Measurements from ENCODE around the gene PCNX1.
"Not testable (repeated sequence)": the region's sequence is repeated elsewhere in the genome, so short reads cannot be mapped to it uniquely, and the experiment has no call there.

The PCNX1 gene

GRCh38 chr14:70907176-70907995 is at the start of gene PCNX1:
Gene PCNX1 (plus strand): TSS chr14:70907459. CDS start chr14:70907851, 392 bp downstream.
- H3K4me1 ChIP-seq (ENCODE audit: control insufficient read depth, low read length): peaks cover 22% of the 10 kb centered on the region
- peaks cover 45% of the 10 kb centered on the region for H3K79me2 ChIP-seq (ENCODE audit: control insufficient read depth, low read length)
- peak within 1 kb of the TSS; percentile 44 for H3K27ac ChIP-seq (ENCODE audit: low read depth, low read length)

GRCh38 chr14:70857496-70857890 is 49.8 kb upstream of the PCNX1 start:
- Histone ChIP-seq H4K20me1 (ENCODE audit: control insufficient read depth, insufficient read depth, low read depth, low read length) (no peaks in the 10 kb centered on the region), H3K4me2 (ENCODE audit: low read length) (no peak overlapping the region), H3K4me1 (ENCODE audit: control insufficient read depth, low read length) (no peaks in the 10 kb centered on the region), H3F3A (ENCODE audit: control insufficient read depth, insufficient read depth) (no peaks in the 10 kb centered on the region), H3K27me3 (ENCODE audit: control insufficient read depth, low read length) (no peaks in the 10 kb centered on the region; the same call in 1 of the 2 replicates), H3K27ac (ENCODE audit: low read depth, low read length) (no peak overlapping the region), H3K9me2 (replicated peaks; ENCODE audit: control insufficient read depth, low read length) (no peaks in the 10 kb centered on the region), H3K9me3 (ENCODE audit: control insufficient read depth, insufficient read depth, low read length) (no peaks in the 10 kb centered on the region), H3K4me3 (ENCODE audit: low read length) (no peak overlapping the region), H3K36me3 (ENCODE audit: control insufficient read depth, low read length) (no peaks in the 10 kb centered on the region), H3K79me2 (ENCODE audit: control insufficient read depth, low read length) (no peaks in the 10 kb centered on the region)
- no peak for TF ChIP-seq EZH2phosphoT487 (IDR thresholded peaks at IDR 0.05; ENCODE audit: borderline replicate concordance, low read length)
- no peak for TF ChIP-seq CTCF (IDR thresholded peaks at IDR 0.05; ENCODE audit: low read depth, low read length, poor library complexity, severe bottlenecking)

More at GRCh38 chr14:70907176-70907995, at the start of gene PCNX1:
- TF ChIP-seq EZH2phosphoT487 (IDR thresholded peaks at IDR 0.05; ENCODE audit: borderline replicate concordance, low read length) (no peak), CTCF (IDR thresholded peaks at IDR 0.05; ENCODE audit: low read depth, low read length, poor library complexity, severe bottlenecking) (peak; percentile 82)
- H3K27me3 ChIP-seq (ENCODE audit: control insufficient read depth, low read length): no peaks in the 10 kb centered on the region
- H3K9me2 ChIP-seq (replicated peaks; ENCODE audit: control insufficient read depth, low read length): no peaks in the 10 kb centered on the region
- peak within 1 kb of the TSS; percentile 96 for H3K4me2 ChIP-seq (ENCODE audit: low read length)
- H3K4me3 ChIP-seq (ENCODE audit: low read length): peak within 1 kb of the TSS; percentile 92
- H3K9me3 ChIP-seq (ENCODE audit: control insufficient read depth, insufficient read depth, low read length): no peaks in the 10 kb centered on the region
- peaks cover 5% of the 10 kb centered on the region for H3F3A ChIP-seq (ENCODE audit: control insufficient read depth, insufficient read depth)
- H3K36me3 ChIP-seq (ENCODE audit: control insufficient read depth, low read length): peaks cover 4% of the 10 kb centered on the region; the same call in 1 of the 2 replicates
- peaks cover 12% of the 10 kb centered on the region; the same call in 1 of the 2 replicates for H4K20me1 ChIP-seq (ENCODE audit: control insufficient read depth, insufficient read depth, low read depth, low read length)

GRCh38 chr14:70858641-70859040 is 48.6 kb upstream of the PCNX1 start:
- no peak overlapping the region for H3K4me3 ChIP-seq (ENCODE audit: low read length)
- H3K4me2 ChIP-seq (ENCODE audit: low read length): no peak overlapping the region
- H3K27ac ChIP-seq (ENCODE audit: low read depth, low read length): no peak overlapping the region
- TF ChIP-seq CTCF (IDR thresholded peaks at IDR 0.05; ENCODE audit: low read depth, low read length, poor library complexity, severe bottlenecking) (no peak), EZH2phosphoT487 (IDR thresholded peaks at IDR 0.05; ENCODE audit: borderline replicate concordance, low read length) (no peak)
- no peaks in the 10 kb centered on the region for H3K9me2 ChIP-seq (replicated peaks; ENCODE audit: control insufficient read depth, low read length)
- H3K79me2 ChIP-seq (ENCODE audit: control insufficient read depth, low read length): no peaks in the 10 kb centered on the region
- H3K36me3 ChIP-seq (ENCODE audit: control insufficient read depth, low read length): no peaks in the 10 kb centered on the region
- H3K27me3 ChIP-seq (ENCODE audit: control insufficient read depth, low read length): no peaks in the 10 kb centered on the region; the same call in 1 of the 2 replicates
- no peaks in the 10 kb centered on the region for H3K9me3 ChIP-seq (ENCODE audit: control insufficient read depth, insufficient read depth, low read length)
- no peaks in the 10 kb centered on the region for H4K20me1 ChIP-seq (ENCODE audit: control insufficient read depth, insufficient read depth, low read depth, low read length)
- no peaks in the 10 kb centered on the region for H3F3A ChIP-seq (ENCODE audit: control insufficient read depth, insufficient read depth)
- no peaks in the 10 kb centered on the region for H3K4me1 ChIP-seq (ENCODE audit: control insufficient read depth, low read length)

GRCh38 chr14:70866992-70867391 is 40.3 kb upstream of the PCNX1 start:
- not testable (repeated sequence) for H3K36me3 ChIP-seq (ENCODE audit: control insufficient read depth, low read length); H3K4me2 ChIP-seq (ENCODE audit: low read length); H3K79me2 ChIP-seq (ENCODE audit: control insufficient read depth, low read length); H3F3A ChIP-seq (ENCODE audit: control insufficient read depth, insufficient read depth); H3K4me3 ChIP-seq (ENCODE audit: low read length); H3K27ac ChIP-seq (ENCODE audit: low read depth, low read length); H4K20me1 ChIP-seq (ENCODE audit: control insufficient read depth, insufficient read depth, low read depth, low read length); H3K27me3 ChIP-seq (ENCODE audit: control insufficient read depth, low read length); H3K9me2 ChIP-seq (replicated peaks; ENCODE audit: control insufficient read depth, low read length); H3K4me1 ChIP-seq (ENCODE audit: control insufficient read depth, low read length)
- peaks cover 20% of the 10 kb centered on the region for H3K9me3 ChIP-seq (ENCODE audit: control insufficient read depth, insufficient read depth, low read length)

Data from DOHH2 (cell line).